HG03103 (cell line): ENCODE measurements around the gene TMEM184A.
A peak's percentile ranks its signal among the peaks of the same experiment; 100 is the strongest.

Experiments used
- ATAC-seq: cut with Tn5 transposase; IDR thresholded peaks from one replicate; pipeline ENCODE4 v1.9.1; 2021; ENCODE audit warnings: low read depth; ENCODE audit not compliant: unreplicated experiment

Gene TMEM184A

DNA sequence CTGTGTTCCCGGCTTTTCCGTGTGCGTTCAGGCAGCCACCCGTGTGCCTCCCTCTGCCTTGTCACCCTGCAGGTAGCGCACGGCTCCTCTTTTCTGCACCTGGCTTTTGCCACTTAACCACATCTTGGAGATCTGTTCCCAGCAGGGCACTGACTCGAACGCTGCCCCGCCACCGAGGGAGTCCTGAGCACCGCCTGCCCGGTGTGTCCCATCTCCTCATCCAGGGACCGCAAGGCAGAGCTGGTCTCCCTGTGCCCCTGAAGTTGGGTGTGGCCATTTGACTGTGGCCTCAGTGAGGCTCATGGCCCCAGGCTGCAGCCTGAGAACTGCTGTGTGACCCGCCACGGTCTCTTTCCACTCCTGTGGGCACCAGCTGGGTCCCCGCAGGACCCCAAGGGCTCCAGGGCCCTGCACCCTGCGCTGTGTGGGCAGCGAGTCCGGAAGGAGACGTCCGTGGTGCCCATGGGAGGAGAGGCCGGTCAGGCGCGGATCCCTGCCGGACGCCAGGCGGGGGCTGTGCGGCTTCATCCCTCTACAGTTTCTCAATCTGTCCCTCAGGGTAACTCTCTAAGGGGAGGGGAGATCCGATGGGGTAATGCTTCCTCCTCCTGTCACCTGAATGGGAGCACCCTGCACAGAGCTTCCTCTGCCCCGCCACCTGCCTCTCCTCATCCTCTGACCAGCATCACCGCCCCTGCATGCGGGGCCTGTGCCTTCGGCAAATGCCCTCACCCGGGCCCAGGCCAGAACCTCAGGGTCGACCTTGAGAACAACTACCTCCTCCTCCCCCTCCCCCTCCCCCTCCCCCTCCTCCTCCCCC, 50.1 kb downstream of the TMEM184A start:
- no peak for ATAC-seq

DNA sequence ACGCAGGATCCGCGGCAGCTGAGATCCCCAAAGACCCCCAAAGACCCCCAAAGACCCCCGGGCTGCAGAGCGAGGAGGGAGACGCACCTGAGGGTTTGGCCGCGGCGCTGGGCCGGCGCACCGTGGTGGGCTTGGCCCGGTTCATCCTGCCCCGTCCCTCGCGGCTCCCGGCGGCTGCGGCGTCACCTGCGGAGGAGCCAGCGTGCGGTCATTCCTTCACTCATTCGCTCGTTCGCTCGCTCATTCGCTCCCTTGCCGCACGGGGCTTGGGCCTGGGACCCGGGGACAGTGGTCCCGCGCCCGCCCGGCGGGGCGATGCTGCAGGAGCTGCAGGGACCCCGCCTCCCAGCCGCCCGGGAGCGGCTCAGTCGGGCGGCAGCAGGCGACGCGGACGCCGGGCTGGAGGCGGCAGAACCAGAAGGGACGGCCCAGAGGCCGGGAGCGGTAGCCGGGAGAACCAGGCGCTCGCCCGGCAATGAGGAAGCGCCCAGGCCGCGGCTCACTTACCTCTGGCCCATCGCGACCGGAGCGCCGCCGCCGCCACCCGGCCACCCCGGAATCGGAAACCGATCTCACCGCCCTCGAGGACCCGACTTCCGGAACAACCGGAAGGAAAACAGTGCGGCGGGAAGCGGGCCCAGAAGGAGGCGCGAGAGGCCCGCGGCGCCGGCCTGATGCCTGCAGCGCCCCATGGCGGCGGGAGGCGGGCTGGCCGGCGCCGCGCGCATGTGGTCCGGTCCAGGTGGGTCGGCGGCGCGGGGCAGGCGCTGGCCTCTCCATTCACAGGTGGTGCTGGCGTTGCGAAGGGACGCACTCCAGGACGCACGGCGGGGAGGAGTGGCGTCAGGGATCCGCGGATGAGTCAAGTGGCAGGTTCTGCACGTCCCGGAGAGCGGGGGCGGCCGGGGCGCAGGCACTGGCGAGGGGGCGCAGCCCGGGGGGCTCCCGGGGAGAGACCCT, 51.9 kb downstream of the TMEM184A start, which contains the start of gene INTS1:
Gene INTS1, minus strand, starts transcription at position 574 of the 960 bp plus-strand sequence. Its CDS starts 429 bp downstream, at position 145.
- peak; percentile 72 for ATAC-seq

DNA sequence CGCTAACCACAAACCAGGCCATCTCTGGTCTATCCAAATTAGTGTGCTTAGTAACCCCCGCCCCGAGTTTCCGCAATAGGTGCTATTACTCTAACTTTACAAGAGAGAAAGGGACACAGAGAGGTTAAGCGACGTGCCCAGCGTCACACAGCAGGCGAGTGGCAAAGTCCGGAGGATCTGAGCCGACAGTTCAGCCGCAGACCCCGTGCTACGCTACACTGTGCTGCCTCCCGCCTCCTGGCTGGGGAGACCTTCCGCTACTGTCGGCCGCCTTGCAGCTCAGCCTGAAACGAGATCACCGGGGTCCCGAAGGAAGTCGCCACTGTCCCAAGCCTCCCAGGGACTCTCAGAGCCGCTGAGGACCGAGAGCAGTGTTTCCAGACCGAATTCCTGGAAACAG, 52.6 kb downstream of the TMEM184A start:
- ATAC-seq, result no peak

DNA sequence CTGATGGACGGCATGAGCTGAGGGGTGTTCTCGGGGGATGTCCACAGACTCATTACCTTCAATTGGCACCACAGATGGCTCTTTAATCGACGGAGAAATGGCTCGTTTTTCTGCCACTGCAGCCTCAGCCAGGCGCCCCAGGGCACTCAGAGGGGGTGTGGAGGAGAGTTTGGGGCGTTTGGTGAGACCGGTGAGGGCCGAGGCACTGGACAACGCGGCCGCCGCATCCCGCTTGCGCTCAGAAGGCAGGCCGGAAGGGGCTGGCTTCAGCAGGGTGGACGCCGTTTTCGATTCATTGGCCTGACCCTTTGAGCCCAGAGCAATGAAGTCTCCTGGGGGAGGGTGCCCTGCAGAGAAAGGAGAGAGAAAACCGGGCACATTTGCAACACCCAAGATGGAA, 53.2 kb downstream of the TMEM184A start:
- no peak for ATAC-seq

DNA sequence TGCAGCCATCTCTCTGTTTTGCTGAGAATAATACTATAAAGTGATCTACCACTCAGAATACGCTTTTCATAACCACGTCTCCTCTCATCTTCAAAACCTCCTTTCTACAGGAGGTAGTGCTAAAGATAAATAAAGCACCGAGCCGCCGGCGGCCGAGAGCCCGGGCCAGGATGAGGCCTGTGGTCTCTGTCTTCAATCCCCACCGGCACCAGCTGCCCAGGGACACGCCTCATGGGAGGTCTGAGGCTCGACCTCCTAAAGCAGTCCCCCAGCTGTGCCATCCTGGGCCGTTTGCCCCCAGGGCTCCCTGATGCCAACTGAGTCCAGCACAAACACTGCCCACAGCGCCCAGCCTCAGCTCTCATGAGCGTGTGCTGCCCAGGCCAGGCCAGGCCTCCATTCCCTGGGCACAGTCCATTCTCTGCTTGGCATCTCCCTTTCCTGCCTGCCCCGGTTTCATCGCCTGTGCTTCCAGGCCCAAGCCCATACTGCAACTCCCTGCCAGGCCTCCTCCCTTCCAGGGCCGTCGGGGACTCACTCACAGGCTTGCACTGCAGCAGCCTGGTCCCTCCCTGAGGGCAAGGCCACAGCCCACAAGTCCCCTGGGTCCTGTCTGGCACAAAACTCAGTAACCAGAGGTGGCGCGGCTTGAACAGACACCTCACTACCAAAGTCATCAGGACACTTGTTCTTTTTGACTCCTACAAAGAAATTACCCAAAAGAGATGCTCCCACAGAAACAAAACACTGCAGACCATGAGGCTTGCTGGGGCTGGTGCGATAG, 54.3 kb downstream of the TMEM184A start:
- ATAC-seq, result no peak

DNA sequence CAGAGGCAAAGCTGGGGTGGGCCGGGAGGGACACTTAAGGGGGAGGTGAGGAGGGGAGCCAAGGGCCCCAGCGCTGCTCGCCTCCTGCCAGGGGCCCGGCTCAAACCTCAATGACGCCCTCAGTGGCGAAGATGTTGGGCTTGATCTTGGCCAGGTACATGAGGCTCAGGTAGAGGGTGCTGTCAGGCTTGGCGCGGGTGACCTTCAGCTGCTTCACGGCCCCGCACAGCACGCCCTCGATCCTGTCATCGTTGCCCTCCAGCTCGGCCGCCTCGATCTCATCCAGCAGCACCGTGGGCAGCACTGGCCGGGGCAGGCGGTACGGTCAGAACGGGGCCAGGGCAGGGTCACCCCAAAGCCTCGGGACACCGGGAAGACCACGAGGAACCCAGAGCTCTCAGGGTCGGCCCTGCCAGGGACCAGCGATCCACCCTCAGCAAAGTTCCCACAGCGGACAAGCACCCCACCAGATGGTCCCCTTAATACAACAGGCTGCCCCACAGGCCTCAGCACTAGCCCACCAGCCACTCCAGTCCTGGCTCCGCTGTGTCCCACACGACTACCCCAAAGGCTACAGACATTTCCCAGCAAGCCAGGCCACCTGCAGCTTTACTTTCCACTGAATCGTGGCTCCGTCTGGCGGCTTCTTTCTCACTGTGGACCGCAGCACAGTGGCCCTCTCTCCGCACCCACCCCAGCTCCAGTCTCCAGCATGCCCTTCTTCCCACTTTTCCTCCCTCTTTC, 55.8 kb downstream of the TMEM184A start:
- no peak for ATAC-seq

DNA sequence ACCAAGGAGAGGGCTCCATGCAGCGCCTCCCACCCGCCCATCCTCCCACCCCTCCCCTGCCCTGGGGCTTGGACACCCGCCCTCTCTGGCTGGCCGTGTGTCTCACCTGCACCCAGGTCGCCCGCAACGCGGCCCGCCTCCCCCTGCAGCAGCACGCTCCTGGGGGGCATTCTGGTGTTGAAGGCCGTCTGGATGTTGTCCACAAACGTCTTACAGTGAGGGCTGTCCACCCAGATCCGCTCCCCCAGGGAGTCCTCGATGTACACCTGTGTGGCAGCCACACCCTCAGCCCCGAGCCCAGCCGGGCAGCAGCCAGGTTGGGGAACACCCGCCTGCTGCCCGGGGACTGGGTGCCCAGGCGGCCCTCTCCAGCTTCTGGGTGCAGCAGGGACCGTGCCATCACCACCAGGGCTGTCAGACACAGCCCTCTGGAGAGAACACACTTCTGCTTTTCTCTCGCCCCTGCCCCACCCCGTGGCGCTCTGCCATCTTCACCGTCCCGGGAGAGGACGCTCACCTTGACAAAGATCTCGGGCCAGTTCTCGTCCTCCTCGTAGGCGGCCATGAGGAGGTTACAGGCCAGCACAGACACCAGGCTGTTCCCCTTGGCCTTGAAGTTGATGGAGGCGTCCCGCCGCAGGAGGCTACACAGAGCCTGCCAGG, 56.5 kb downstream of the TMEM184A start:
- no peak for ATAC-seq

DNA sequence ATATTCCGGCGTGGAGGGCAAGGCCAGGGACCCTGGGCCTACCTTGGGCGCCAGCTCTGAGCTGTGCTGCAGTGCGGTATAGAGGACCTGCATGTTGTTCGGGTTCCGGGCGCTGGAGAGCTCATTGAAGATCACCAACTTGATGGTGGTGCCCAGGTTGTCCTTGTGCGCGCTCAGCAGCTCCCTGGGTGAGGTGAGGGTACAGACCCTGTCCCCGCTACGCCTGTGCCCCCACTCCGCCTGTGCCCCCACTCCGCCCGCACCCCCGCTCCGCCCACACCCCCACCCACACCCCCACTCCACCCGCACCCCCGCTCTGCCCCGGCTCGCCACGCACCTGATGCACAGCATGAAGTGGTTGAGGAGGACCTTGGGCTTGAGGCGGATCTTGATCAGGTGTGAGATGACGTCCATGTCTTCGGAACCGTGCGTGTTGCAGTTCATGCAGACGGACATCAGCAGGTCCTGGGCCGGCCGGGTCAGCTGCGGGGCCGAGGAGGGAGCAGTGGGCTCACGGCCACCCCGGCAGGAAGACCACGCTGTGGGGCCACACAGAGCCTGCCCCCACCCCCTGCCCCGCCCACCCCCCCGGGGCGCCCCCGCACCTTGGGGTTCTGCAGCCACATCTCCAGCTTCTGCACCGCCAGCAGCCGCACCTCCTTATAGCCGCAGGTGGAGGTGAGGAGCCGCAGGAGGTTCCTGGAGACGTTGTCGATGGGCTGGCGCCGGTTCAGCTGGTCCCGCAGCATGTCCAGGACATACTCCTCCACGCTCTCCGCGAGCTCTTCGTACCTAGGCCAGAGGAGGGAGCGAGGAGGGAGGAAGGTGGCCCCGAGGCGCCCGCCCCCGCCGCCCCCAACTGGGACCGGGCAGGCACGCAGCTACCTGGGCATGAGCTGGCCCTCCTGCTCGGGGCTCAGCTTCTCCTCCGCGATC, 57.4 kb downstream of the TMEM184A start:
- no peak for ATAC-seq

DNA sequence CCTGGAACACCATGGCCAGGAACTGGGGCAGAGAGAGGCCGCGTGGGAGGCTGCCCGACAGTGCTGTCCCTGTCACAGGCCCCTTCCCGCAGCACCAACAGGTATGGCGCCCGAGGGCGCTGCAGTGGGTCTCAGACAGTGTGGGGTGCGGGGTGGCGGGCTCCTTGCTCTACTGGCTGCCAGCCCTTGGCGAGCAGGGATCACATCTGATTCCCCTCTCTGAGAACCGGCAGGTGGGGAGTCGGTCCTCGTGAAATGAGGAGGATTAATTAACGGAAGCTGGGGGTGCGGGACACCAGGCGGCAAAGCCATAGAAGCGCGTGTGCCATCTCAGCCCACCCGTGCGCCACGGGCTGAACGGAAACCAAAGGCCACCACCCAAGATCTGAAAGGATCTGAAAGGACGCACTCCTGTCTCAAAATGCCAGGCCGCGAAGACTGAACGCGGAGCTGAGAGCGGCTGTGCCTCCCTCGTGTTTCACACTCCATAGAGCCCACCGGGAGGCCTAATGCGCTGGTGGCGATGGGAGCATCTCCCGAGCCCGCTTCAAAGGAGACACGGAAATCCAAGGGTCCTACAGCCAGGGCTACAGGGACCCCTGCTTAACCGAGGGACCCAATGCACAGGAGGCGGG, 58.6 kb downstream of the TMEM184A start:
- no peak for ATAC-seq

DNA sequence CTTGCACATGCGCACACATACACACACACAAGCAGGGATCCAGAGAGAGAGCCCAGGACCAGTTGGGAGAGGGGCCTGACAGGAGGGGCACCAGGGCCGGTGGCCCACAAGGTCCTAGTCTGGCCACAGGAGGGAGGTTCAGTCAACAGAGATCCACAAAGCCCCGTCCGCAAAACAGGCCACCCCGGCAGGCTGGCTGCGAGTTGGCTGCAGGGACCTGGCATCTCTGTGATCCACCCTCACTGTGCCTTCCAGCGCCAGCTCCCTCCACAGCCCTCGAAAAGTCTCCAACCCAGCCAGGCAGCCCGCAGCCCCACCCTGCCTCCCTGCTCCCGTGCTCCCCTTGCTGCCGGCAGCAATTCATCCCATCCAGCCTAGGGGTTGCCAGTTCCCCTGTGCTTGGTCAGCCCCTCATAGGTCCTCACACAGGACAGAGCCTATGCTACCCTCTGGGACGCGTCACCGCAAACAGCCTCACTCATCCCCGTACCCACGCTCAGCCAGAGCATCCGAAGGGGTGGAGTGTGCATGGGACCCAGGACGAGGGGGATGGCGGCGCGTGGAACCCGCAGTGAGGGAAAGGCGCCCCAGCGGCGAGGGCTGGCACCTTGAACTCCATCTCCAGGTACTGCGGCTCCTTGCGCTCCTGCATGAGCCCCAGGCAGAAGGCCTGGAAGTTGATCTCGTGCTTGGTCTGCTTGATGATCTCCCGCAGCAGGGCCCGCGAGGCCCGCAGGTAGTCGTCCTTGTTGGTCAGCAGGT, 59.3 kb downstream of the TMEM184A start:
- ATAC-seq, result no peak

DNA sequence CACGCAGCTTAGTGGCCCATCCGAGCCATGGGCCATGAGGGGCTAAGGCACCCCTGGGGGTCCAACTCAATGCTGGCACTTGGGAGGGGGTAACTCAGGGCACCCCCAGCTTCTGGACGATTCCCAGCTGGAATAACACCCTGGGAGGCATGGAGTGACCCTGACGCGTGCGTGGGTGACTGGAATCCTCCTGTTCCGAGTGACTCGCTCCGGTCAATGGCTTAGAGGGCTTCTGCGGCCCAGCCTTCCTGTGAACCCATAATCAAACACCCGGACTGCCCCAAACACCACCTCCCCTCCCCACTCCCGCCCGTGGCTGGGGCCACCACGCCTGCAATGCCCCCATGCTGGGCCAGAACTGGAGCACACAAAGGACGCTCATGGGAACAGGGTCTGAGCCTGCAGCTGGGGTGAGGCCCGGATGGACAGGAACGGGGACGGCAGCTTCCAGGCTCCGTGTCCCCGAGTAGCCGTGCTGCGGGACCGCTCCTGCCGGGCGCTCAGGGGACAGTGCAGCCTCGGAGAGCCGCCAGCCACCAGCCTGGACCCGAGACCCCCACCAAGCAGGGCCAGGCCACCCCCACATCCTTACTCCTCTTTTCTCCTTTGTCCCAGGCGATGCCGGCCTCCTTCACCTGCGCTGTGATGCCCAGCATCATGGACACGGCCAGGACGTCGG, 60.3 kb downstream of the TMEM184A start:
- ATAC-seq, result no peak

DNA sequence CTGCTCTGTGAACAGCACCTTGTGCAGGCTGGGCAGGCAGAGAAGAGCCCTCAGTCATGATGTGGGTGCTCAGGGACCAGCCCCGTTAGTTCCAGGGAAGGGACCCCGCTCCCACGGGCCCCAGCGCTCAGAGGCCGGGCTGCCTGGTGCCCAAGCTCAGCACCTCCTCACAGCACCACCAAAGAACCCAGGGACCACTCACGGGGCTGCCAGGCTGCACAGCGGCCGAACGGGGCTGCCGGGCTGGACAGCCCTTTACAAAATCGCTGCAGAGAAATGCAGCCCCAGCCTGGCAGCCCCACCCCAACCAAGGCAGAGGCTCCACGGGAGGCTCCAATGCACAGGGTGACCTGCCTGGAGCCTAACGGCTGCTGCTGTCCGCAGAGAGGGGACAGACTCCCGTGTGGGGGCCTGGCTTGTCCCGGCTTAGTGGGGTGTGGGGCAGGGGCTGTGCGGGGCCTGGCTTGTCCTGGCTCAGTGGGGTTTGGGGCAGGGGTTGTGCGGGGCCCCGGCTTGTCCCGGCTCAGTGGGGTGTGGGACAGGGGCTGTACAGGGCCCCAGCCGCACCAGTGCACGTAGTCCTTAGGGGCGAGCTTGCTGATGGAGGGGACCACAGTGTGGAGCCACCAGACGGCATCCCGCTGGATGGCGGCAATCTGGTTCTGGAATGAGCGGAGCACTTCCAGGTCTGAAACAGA, 61.0 kb downstream of the TMEM184A start:
- no peak for ATAC-seq

DNA sequence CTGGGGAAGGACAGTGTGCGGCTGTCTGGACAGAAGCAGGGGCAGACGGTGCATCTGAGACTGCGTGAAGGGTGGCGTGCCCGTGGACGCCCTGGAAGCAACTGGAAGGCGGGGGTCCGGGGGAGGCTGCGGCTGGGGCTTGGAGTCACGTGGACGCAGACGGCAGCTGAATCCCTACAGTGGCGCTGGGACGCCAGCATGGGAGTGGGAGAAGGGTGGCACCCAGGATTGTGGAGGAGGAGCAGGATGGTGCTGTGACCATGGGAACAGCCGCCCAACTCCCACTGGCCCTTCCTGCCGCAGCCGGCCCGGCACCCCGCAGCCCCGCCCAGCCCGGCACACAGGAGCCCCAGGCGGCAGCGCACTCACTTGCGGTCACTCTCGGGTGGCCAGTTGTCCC, 61.6 kb downstream of the TMEM184A start:
- ATAC-seq, result no peak

DNA sequence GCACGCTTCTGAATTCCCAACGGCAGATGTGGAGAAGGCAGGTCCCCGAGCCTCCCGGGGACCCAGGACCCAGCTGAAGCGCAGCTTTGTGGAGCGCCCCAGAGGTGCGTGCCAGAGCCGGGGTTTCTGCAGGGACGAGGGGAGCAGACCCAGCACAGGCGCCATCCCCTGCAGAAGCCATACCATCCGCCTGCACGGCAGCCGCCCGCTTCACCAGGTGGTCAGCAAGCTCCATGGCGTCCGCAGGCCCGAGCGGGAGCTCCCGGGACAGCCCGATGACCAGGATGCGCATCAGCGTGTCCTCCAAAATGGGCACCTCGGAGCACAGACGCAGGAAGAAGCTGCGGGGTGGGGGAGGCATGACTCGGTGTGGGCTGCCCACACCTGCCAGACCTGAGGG, 62.4 kb downstream of the TMEM184A start:
- ATAC-seq, result no peak

DNA sequence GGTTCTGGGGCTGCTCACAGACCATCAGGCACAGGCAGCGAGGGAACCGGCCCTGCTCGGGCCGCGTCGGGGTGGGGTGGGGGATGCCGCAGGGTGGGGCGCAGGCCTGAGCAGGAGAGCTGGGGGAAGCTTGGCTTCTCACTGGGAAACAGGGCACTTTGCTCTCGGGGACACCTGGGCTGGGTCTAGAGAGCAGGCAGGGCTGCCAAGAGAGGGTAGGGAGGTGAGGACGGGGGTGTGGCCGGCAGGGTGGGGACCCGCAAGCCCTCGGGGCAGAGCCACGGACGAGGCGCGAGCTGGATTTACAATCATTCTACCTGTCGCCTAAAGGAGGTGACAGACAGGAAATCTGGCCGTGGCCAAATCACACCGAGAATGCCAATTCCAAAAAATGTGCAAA, 62.9 kb downstream of the TMEM184A start:
- no peak for ATAC-seq

DNA sequence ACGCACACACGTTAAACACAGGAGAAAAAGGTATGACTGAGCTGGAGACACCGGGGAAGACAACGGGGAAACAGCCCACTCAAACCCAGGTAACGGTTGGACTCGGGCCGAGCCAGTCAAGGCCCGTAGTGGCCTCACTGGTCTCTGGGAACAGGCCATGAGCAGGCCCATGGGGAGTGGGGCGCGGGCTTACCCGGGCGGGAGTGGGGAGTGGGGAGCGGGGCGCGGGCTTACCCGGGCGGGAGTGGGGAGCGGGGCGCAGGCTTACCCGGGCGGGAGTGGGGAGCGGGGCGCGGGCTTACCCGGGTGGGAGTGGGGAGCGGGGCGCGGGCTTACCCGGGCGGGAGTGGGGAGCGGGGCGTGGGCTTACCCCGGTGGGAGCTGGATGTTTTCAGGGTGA, 63.4 kb downstream of the TMEM184A start:
- ATAC-seq, result no peak
